Lower lobe of right lung (tissue), 2 donors: ENCODE measurements around the gene ZXDB. TPM values are rescaled to one million over a fixed set of nuclear protein-coding genes. Genes with fewer than 3 reads are reported as not detected.
"Not testable (repeated sequence)": the region's sequence is repeated elsewhere in the genome, so short reads cannot be mapped to it uniquely, and the experiment has no call there.

Experiments used
- ATAC-seq, 2 donors: fragments of 200-7000 bp; cut with Tn5 transposase; one replicate each; pipeline ENCODE4 v1.9.1; 2020 to 2022; ENCODE audit warnings: mild to moderate bottlenecking in 2 of 2, moderate library complexity in 2 of 2
- DNase-seq: peaks from one replicate; pipeline ENCODE4 v3.0.0-alpha.2; 2020
- H3K27ac ChIP-seq: fragments of 200-600 bp; one replicate; pipeline ENCODE4 v1.8.0; 2022
- H3K27me3 ChIP-seq: fragments of 200-600 bp; one replicate; pipeline ENCODE4 v1.8.0; 2022; ENCODE audit warnings: low read depth
- H3K36me3 ChIP-seq: fragments of 200-600 bp; one replicate; pipeline ENCODE4 v1.8.0; 2022; ENCODE audit warnings: mild to moderate bottlenecking
- H3K4me1 ChIP-seq: fragments of 200-600 bp; one replicate; pipeline ENCODE4 v1.8.0; 2022
- H3K4me3 ChIP-seq: fragments of 200-600 bp; one replicate; pipeline ENCODE4 v1.8.0; 2022; ENCODE audit warnings: mild to moderate bottlenecking
- H3K9me3 ChIP-seq: fragments of 200-600 bp; one replicate; pipeline ENCODE4 v1.8.0; 2022
- CTCF ChIP-seq: fragments of 200-600 bp; IDR thresholded peaks from one replicate; pipeline ENCODE4 v1.8.0; 2022; ENCODE audit warnings: antibody characterized with exemption, mild to moderate bottlenecking
- intact Hi-C: fragments of 100-400 bp; cut with DNase I; formaldehyde crosslinking; loops from one replicate; pipeline ENCODE4 v1.11.0; 2022
- long read RNA-seq: library from polyadenylated mRNA; unstranded; transcript quantifications from one replicate; pipeline ENCODE4 v2.0.0, GENCODE V29; 2021
- total RNA-seq: library from RNA; stranded (reverse); fragmentation: NEBNext Ultra II Directional; extraction: Animal tissue kit (Norgen Biotek cat#: 25700); gene quantifications from one replicate; pipeline ENCODE4 v1.2.1, GENCODE V29; 2021
- donor health status: DM: no; HTN: yes; CAD: no; lungs with severe emphysema.

Gene ZXDB
- 7.0 TPM for total RNA-seq
- long read RNA-seq, full-length matches to known transcripts = 4 of 4 reads
- long read RNA-seq, partial matches to known transcripts = 0 of 4 reads
- long read RNA-seq, other reads (novel, unspliced or antisense) = 0 of 4 reads

GRCh38 chrX:57591284-57592159, at the start of gene ZXDB:
Gene ZXDB, plus strand, starts transcription at chrX:57592011. Its CDS starts 38 bp downstream, at chrX:57592049.
- H3K4me1 ChIP-seq, intact Hi-C loops, H3K36me3 ChIP-seq, H3K27me3 ChIP-seq, H3K9me3 ChIP-seq, DNase-seq: not testable (repeated sequence)
- peak within 1 kb of the TSS; percentile 92 for H3K27ac ChIP-seq
- peak; percentile 79 to 82 for ATAC-seq
- H3K4me3 ChIP-seq = peak within 1 kb of the TSS; percentile 59

DNA sequence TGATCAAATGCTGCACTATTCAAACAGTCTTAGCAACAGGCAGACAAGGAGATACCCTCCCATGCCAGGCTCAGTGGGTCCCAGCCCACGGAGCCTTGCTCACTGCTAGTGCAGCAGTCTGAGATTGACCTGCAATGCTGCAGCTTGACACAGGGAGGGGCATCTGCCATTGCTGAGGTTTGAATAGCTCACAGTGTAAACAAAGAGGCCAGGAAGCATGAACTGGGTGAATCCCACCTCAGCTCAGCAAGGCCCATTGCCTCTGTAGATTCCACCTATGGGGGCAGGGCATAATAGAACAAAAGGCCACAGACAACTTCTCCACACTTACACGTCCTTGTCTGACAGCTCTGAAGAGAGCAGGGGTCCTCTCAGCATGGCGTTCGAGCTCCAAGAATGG, 26.6 kb upstream of the ZXDB start:
- no peak overlapping the region for H3K27ac ChIP-seq
- ATAC-seq (no peak), DNase-seq (no peak)
- TF ChIP-seq CTCF = no peak
- H3K36me3 ChIP-seq = no peaks in the 10 kb centered on the region
- no peaks in the 10 kb centered on the region for H3K4me1 ChIP-seq
- intact Hi-C loops = no loop called here
- no peaks in the 10 kb centered on the region for H3K9me3 ChIP-seq
- no peak overlapping the region for H3K4me3 ChIP-seq
- H3K27me3 ChIP-seq = no peaks in the 10 kb centered on the region

DNA sequence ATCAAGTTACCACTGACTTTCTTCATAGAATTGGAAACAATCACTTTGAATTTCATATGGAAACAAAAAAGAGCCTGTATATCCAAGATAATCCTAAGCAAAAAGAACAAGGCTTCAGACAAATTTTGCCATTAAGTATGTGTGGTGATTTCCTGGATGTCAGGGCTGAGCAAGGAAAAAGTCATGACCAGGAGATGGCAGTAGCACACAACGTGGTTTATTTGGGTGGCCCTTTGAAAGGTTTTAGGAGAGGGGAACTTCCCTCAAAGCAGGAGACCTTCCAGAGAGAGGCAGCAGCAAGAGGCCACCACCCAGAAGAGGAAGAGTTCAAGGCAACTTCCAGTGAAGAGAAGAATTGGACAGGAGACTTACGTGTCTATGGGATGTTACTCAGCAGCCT, 18.1 kb upstream of the ZXDB start:
- Histone ChIP-seq H3K27me3 (no peaks in the 10 kb centered on the region), H3K9me3 (no peaks in the 10 kb centered on the region), H3K36me3 (no peaks in the 10 kb centered on the region), H3K4me1 (no peaks in the 10 kb centered on the region), H3K27ac (no peak overlapping the region), H3K4me3 (no peak overlapping the region)
- ATAC-seq (no peak), DNase-seq (no peak)
- no peak for TF ChIP-seq CTCF
- intact Hi-C loops = no loop called here

GRCh38 chrX:57582948-57583347, 8.9 kb upstream of the ZXDB start:
- ATAC-seq, intact Hi-C loops: not testable (repeated sequence)
- TF ChIP-seq CTCF = peak; percentile 25

DNA sequence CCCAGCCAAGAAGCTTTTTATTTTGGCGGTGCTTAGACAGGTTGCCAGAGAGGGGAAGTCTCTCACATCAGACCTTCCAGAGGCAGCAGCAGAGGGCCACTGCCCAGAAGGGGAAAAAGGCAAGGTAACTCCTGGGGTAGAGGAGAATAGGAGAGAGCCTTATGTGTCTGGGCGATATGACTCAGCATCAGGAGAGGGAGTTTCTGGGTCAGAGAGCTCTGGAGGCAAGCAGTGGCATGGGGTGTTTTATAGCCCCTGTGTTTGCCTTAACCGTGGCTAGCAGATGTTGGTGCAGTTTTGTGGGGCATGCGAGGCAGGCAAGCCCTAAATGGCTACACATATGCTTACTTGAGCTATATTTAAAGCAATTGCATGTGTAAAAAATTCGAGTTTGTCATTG, 8.3 kb upstream of the ZXDB start:
- H3K9me3 ChIP-seq = no peaks in the 10 kb centered on the region
- no peak overlapping the region for H3K4me3 ChIP-seq
- intact Hi-C loops = no loop called here
- ATAC-seq (no peak), DNase-seq (no peak)
- H3K27ac ChIP-seq = no peak overlapping the region
- no peaks in the 10 kb centered on the region for H3K4me1 ChIP-seq
- TF ChIP-seq CTCF = no peak
- H3K36me3 ChIP-seq = no peaks in the 10 kb centered on the region
- H3K27me3 ChIP-seq = no peaks in the 10 kb centered on the region

More at GRCh38 chrX:57582948-57583347, 8.9 kb upstream of the ZXDB start:
- not testable (repeated sequence) for H3K9me3 ChIP-seq, H3K4me3 ChIP-seq, H3K4me1 ChIP-seq, H3K27ac ChIP-seq, H3K36me3 ChIP-seq, DNase-seq, H3K27me3 ChIP-seq

- DNase-seq (no peak), ATAC-seq (no peak)
- Histone ChIP-seq H3K27me3 (no peaks in the 10 kb centered on the region), H3K27ac (no peak overlapping the region), H3K9me3 (no peaks in the 10 kb centered on the region), H3K4me1 (no peaks in the 10 kb centered on the region), H3K4me3 (no peak overlapping the region), H3K36me3 (no peaks in the 10 kb centered on the region)
- TF ChIP-seq CTCF = no peak
- intact Hi-C loops = no loop called here
Observed at GRCh38 chrX:57586360-57586759, 5.5 kb upstream of the ZXDB start.
